ENCODE results near the gene NPY5R. TPM values are rescaled to one million over a fixed set of nuclear protein-coding genes. Genes with fewer than 3 reads are reported as not detected.

The NPY5R gene
- total and polyA plus RNA-seq, 8 donors: 0.04 to 0.73 (median 0.17) TPM

DNA sequence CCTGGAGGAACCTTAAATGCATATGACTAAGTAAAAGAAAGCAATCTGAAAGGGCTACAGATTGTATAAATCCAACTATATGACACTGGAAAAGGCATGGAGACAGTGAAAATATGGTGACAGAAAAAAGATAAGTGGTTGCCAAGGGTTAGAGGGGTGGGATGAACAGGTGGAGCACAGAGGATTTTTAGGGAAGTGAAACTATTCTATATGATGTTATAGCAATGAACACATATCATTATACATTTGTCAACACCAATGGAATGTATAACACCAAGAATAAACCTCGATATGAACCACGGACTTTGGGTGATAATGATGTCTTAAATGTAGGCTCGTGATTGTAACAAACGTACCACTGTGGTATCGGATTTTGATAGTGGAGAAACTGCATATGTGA is 40.7 kb downstream of the NPY5R start:
- H3K9me3 ChIP-seq: no peaks in the 10 kb centered on the region
- H3K4me3 ChIP-seq: no peak overlapping the region
- intact Hi-C loops (cut with DNase I): no loop called here
- no peaks in the 10 kb centered on the region for H3K27me3 ChIP-seq
- ATAC-seq (no peak), DNase-seq (no peak), FAIRE-seq (no peak)
- 59 to 77% methylated on average over 5 of the region's 5 CpGs for WGBS, 2 donors
- no peaks in the 10 kb centered on the region for H3K4me1 ChIP-seq
- no peaks in the 10 kb centered on the region for H3K36me3 ChIP-seq
- H3K27ac ChIP-seq: no peak overlapping the region
- TF ChIP-seq CTCF (IDR thresholded peaks at IDR 0.05): no peak

GRCh38 chr4:163384926-163385325 is 41.2 kb downstream of the NPY5R start:
- Histone ChIP-seq H3K27ac (no peak overlapping the region), H3K4me1 (no peaks in the 10 kb centered on the region), H3K9me3 (no peaks in the 10 kb centered on the region), H3K27me3 (no peaks in the 10 kb centered on the region), H3K36me3 (no peaks in the 10 kb centered on the region), H3K4me3 (no peak overlapping the region)
- TF ChIP-seq CTCF (IDR thresholded peaks at IDR 0.05): no peak
- DNase-seq (no peak), FAIRE-seq (no peak), ATAC-seq (no peak)
- intact Hi-C loops (cut with DNase I): no loop called here

GRCh38 chr4:163385466-163385865 is 41.8 kb downstream of the NPY5R start:
- FAIRE-seq (no peak), DNase-seq (no peak), ATAC-seq (no peak)
- Histone ChIP-seq H3K36me3 (no peaks in the 10 kb centered on the region), H3K9me3 (no peaks in the 10 kb centered on the region), H3K27me3 (no peaks in the 10 kb centered on the region), H3K4me1 (no peaks in the 10 kb centered on the region), H3K4me3 (no peak overlapping the region), H3K27ac (no peak overlapping the region)
- TF ChIP-seq CTCF (IDR thresholded peaks at IDR 0.05): no peak
- intact Hi-C loops (cut with DNase I): no loop called here
- 31 to 37% methylated on average over 4 of the region's 4 CpGs for WGBS, 2 donors

- TF ChIP-seq CTCF (IDR thresholded peaks at IDR 0.05): no peak
- no peak for ATAC-seq
- no peak overlapping the region for H3K27ac ChIP-seq
- FAIRE-seq: no peak
- intact Hi-C loops (cut with DNase I): no loop called here
- H3K9me3 ChIP-seq: no peaks in the 10 kb centered on the region
- H3K36me3 ChIP-seq: no peaks in the 10 kb centered on the region
- no peak for DNase-seq
- H3K4me3 ChIP-seq: no peak overlapping the region
- H3K27me3 ChIP-seq: no peaks in the 10 kb centered on the region
- H3K4me1 ChIP-seq: no peaks in the 10 kb centered on the region
- 39 to 68% methylated on average over 2 of the region's 2 CpGs for WGBS, 2 donors
Measured at GRCh38 chr4:163391756-163392155, 48.1 kb downstream of the NPY5R start.

GRCh38 chr4:163392328-163392727 is 48.6 kb downstream of the NPY5R start:
- ATAC-seq: no peak
- no peak for DNase-seq
- Histone ChIP-seq H3K36me3 (no peaks in the 10 kb centered on the region), H3K27me3 (no peaks in the 10 kb centered on the region), H3K27ac (no peak overlapping the region), H3K4me1 (no peaks in the 10 kb centered on the region), H3K9me3 (no peaks in the 10 kb centered on the region), H3K4me3 (no peak overlapping the region)
- TF ChIP-seq CTCF (IDR thresholded peaks at IDR 0.05): no peak
- no peak for FAIRE-seq
- WGBS, 2 donors: 68 to 82% methylated on average over 4 of the region's 4 CpGs
- intact Hi-C loops (cut with DNase I): no loop called here

Measured in pancreas (tissue), 10 donors.